IMR-90 (cell line): Measurements from ENCODE around the gene SSR1. TPM values are rescaled to one million over a fixed set of nuclear protein-coding genes. Genes with fewer than 3 reads are reported as not detected.

Source experiments
- ATAC-seq: fragments of 200-7000 bp; cut with Tn5 transposase; 2 replicates; pipeline ENCODE4 v1.9.1; 2020; ENCODE audit warnings: low read depth, mild to moderate bottlenecking, moderate library complexity
- BruUV-seq: library from RNA; stranded (reverse); fragments of 400-500 nt; replicated peaks from 2 replicates; lab custom pipeline; 2021; lab: Mats Ljungman, UMichigan
- CTCF ChIA-PET: fragments of 300-600 bp; formaldehyde crosslinking; extraction: SDS; loops from one replicate; lab custom pipeline; 2021; ENCODE audit warnings: antibody characterized with exemption; lab: Yijun Ruan, JAX
- POLR2A ChIA-PET: fragments of 300-600 bp; sonication (Branson Sonifier 250); formaldehyde crosslinking; loops from one replicate; lab custom pipeline; 2022; ENCODE audit warnings: antibody characterized with exemption; ENCODE audit not compliant: unreplicated experiment; lab: Charles Lee
- DNase-seq: peaks from one replicate; pipeline ENCODE4 v3.0.0; 2013
- H2AFZ ChIP-seq: replicated peaks from 2 replicates; pipeline ENCODE3; 2013; ENCODE audit warnings: low read length, mild to moderate bottlenecking; ENCODE audit not compliant: poor library complexity
- H2AK5ac ChIP-seq: 2 replicates; pipeline ENCODE4 v1.6.1; 2013; ENCODE audit warnings: low read depth, low read length, inconsistent platforms
- H2AK9ac ChIP-seq: replicated peaks from 2 replicates; pipeline ENCODE3; 2013; ENCODE audit warnings: mild to moderate bottlenecking, low read depth, low read length, moderate library complexity; ENCODE audit not compliant: poor library complexity
- H2BK120ac ChIP-seq: 2 replicates; pipeline ENCODE4 v1.6.1; 2013; ENCODE audit warnings: low read depth, low read length, inconsistent platforms
- H2BK15ac ChIP-seq: 3 replicates; pipeline ENCODE4 v1.6.1; 2013; ENCODE audit warnings: low read depth, low read length, inconsistent platforms
- H2BK20ac ChIP-seq: 2 replicates; pipeline ENCODE4 v1.6.1; 2013; ENCODE audit warnings: low read depth, mild to moderate bottlenecking, inconsistent platforms, low read length, moderate library complexity
- H2BK5ac ChIP-seq: 2 replicates; pipeline ENCODE4 v1.6.1; 2013; ENCODE audit warnings: mild to moderate bottlenecking, low read depth, low read length, inconsistent platforms; ENCODE audit not compliant: poor library complexity, severe bottlenecking
- H3K14ac ChIP-seq: replicated peaks from 2 replicates; pipeline ENCODE4 v1.6.1; 2013; ENCODE audit warnings: low read depth, low read length, inconsistent platforms
- H3K18ac ChIP-seq: 2 replicates; pipeline ENCODE4 v1.6.1; 2013; ENCODE audit warnings: low read depth, low read length, control low read depth
- H3K23ac ChIP-seq: 2 replicates; pipeline ENCODE4 v1.6.1; 2013; ENCODE audit warnings: low read depth, low read length, inconsistent platforms
- H3K27ac ChIP-seq: 2 replicates; pipeline ENCODE4 v1.5.1; 2013; ENCODE audit warnings: mild to moderate bottlenecking, control low read depth, low read length; ENCODE audit not compliant: insufficient read depth
- H3K27me3 ChIP-seq: 2 replicates; pipeline ENCODE4 v1.6.1; 2013; ENCODE audit warnings: low read length; ENCODE audit not compliant: control insufficient read depth, insufficient read depth
- H3K36me3 ChIP-seq: 2 replicates; pipeline ENCODE4 v1.6.1; 2013; ENCODE audit warnings: low read length, mixed read lengths; ENCODE audit not compliant: control insufficient read depth, insufficient read depth
- H3K4ac ChIP-seq: 2 replicates; pipeline ENCODE4 v1.6.1; 2013; ENCODE audit warnings: low read depth, low read length, inconsistent platforms
- H3K4me1 ChIP-seq: 2 replicates; pipeline ENCODE4 v1.6.1; 2013; ENCODE audit warnings: low read length, mixed read lengths; ENCODE audit not compliant: control insufficient read depth, insufficient read depth
- H3K4me2 ChIP-seq: 2 replicates; pipeline ENCODE4 v1.6.1; 2013; ENCODE audit warnings: low read depth, mild to moderate bottlenecking, control low read depth, low read length, moderate library complexity
- H3K4me3 ChIP-seq: 2 replicates; pipeline ENCODE4 v1.5.1; 2013; ENCODE audit warnings: low read depth, mild to moderate bottlenecking, control low read depth, low read length, moderate library complexity; ENCODE audit not compliant: insufficient read depth
- H3K56ac ChIP-seq: 2 replicates; pipeline ENCODE4 v1.6.1; 2013; ENCODE audit warnings: low read length, inconsistent platforms; ENCODE audit not compliant: insufficient read depth; ENCODE audit errors: extremely low read depth
- H3K79me1 ChIP-seq, 2 experiments: 2 replicates each; pipeline ENCODE4 v1.6.1; 2013; ENCODE audit warnings: low read length in 2 of 2, inconsistent platforms in 1 of 2, low read depth in 1 of 2
- H3K9ac ChIP-seq: 2 replicates; pipeline ENCODE4 v1.6.1; 2013; ENCODE audit warnings: low read depth, low read length, control low read depth
- H3K9me1 ChIP-seq: 2 replicates; pipeline ENCODE4 v1.6.1; 2013; ENCODE audit warnings: low read length, inconsistent platforms; ENCODE audit not compliant: insufficient read depth
- H3K9me3 ChIP-seq: 2 replicates; pipeline ENCODE4 v1.6.1; 2013; ENCODE audit warnings: low read length; ENCODE audit not compliant: control insufficient read depth, insufficient read depth
- H4K20me1 ChIP-seq: 2 replicates; pipeline ENCODE4 v1.6.1; 2013; ENCODE audit warnings: low read length, inconsistent platforms; ENCODE audit not compliant: insufficient read depth
- H4K5ac ChIP-seq: 2 replicates; pipeline ENCODE4 v1.6.1; 2013; ENCODE audit warnings: mild to moderate bottlenecking, low read depth, low read length, control low read depth
- H4K8ac ChIP-seq, 2 experiments: 2 replicates each; pipeline ENCODE4 v1.6.1; 2013; ENCODE audit warnings: low read depth in 2 of 2, low read length in 2 of 2, control low read depth in 1 of 2, inconsistent platforms in 1 of 2
- H4K91ac ChIP-seq: 2 replicates; pipeline ENCODE4 v1.6.1; 2013; ENCODE audit warnings: low read depth, low read length, inconsistent platforms; ENCODE audit not compliant: insufficient read depth
- FOS ChIP-seq: fragments of 150-350 bp; IDR thresholded peaks from 2 replicates; pipeline ENCODE4 v1.6.1; 2016; ENCODE audit warnings: low read depth, low read length
- MAZ ChIP-seq: IDR thresholded peaks from 2 replicates; pipeline ENCODE4 v1.6.1; 2012; ENCODE audit warnings: low read depth, mild to moderate bottlenecking, low read length, improper control_type of control experiment, moderate library complexity, borderline replicate concordance
- POLR2A ChIP-seq: IDR thresholded peaks from 2 replicates; pipeline ENCODE4 v1.6.1; 2012; ENCODE audit warnings: mild to moderate bottlenecking, low read depth, low read length
- WGBS, 2 experiments: methylation state at CpG; one replicate each; pipeline versions ENCODE4 v1.1.5 to v1.1.7; 2013; ENCODE audit warnings: missing lambda C conversion rate in 2 of 2; ENCODE audit not compliant: insufficient read length in 1 of 2; ENCODE audit errors: extremely low coverage in 2 of 2; 5-methylcytosine and 5-hydroxymethylcytosine counted together
- dilution Hi-C: fragments of 300-500 bp; cut with HindIII; formaldehyde crosslinking; loops from one replicate; pipeline ENCODE4 v1.14.3; 2018; ENCODE audit warnings: low sequenced_read_pairs; ENCODE audit not compliant: unreplicated experiment
- in situ Hi-C: fragments of 300-500 bp; cut with MboI; formaldehyde crosslinking; loops from 3 replicates; pipeline ENCODE4 v1.14.3; 2019; ENCODE audit warnings: low sequenced_read_pairs, inconsistent platforms, mixed read lengths
- intact Hi-C: fragments of 100-400 bp; cut with micrococcal nuclease; formaldehyde crosslinking; loops from 2 replicates; pipeline ENCODE4 v1.10.0; 2022
- polyA plus RNA-seq, 3 experiments: library from polyadenylated mRNA; depleted of rRNA; stranded (reverse); fragments of >200 nt; gene quantifications; 2 replicates each; pipeline ENCODE4 v1.2.3, GENCODE V29; 2012; ENCODE audit warnings: low replicate concordance in 1 of 3
- total RNA-seq: library from RNA; depleted of rRNA; stranded (reverse); fragments of >200 nt; gene quantifications from 2 replicates; pipeline ENCODE4 v1.2.3, GENCODE V29; 2012

SSR1 gene
- total and polyA plus RNA-seq, 2 of the 4 experiments (the other 2 are of a cell fraction): 110 to 120 TPM

DNA sequence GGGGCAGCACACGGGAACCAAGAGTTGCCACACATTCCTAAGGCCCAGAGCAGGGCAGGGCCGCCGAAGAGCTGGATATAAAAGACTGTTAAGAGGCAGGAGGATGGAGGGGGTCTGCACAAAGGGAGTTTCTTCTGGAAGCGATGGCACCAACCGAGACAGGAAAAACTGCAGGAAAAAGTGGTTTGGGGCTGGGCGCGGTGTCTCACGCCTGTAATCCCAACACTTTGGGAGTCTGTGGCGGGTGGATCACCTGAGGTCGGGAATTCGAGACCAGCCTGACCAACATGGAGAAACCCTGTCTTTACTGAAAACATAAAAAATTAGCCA is 41.8 kb downstream of the SSR1 start:
- no TSS peak for BruUV-seq
- ChIA-PET CTCF (no interaction called here), POLR2A (interaction anchor here (0.7 kb wide), 1 partner anchor 54 kb away, joined by 9 read pairs; no protein-coding TSS in a partner anchor)
- Histone ChIP-seq H3K9me3 (peaks cover 2% of the 10 kb centered on the region), H3K4me3 (no peak overlapping the region), H2BK120ac (no peak overlapping the region), H2AFZ (no peak overlapping the region), H4K20me1 (no peaks in the 10 kb centered on the region), H3K4ac (no peak overlapping the region), H3K9me1 (0 out of 2 replicates have a peak, but pooled peaks cover 7% of the 10 kb centered on the region), H3K4me1 (peaks cover 4% of the 10 kb centered on the region), H3K79me1 (no peaks in the 10 kb centered on the region), H2BK20ac (no peak overlapping the region), H3K18ac (no peak overlapping the region), H4K8ac (no peak overlapping the region), H3K4me2 (no peak overlapping the region), H2AK5ac (no peak overlapping the region), H3K14ac (no peak overlapping the region), H3K27ac (no peak overlapping the region), H4K91ac (no peak overlapping the region), H3K9ac (no peak overlapping the region), H3K56ac (no peak overlapping the region), H3K23ac (no peak overlapping the region), H2BK5ac (no peak overlapping the region), H3K36me3 (no peaks in the 10 kb centered on the region), H2AK9ac (no peak overlapping the region), H4K5ac (no peak overlapping the region), H3K27me3 (no peaks in the 10 kb centered on the region), H2BK15ac (no peak overlapping the region)
- intact Hi-C loops: no loop called here
- in situ Hi-C loops: no loop called here
- ATAC-seq (no peak), DNase-seq (no peak)
- 78% methylated on average over 3 of the region's 11 CpGs; no CpG with 5 or more reads in 1 of the 2 experiments for WGBS, 2 experiments
- dilution Hi-C loops: no loop called here
- TF ChIP-seq MAZ (no peak), FOS (no peak), POLR2A (no peak)
